ENCODE data around the gene KRTAP19-7. TPM values are rescaled to one million over a fixed set of nuclear protein-coding genes. Genes with fewer than 3 reads are reported as not detected.

KRTAP19-7 gene
- total and polyA plus RNA-seq, 2 donors (not counting 3 experiments of a cell fraction or from before 2014, with no cell fraction given), result not detected

DNA sequence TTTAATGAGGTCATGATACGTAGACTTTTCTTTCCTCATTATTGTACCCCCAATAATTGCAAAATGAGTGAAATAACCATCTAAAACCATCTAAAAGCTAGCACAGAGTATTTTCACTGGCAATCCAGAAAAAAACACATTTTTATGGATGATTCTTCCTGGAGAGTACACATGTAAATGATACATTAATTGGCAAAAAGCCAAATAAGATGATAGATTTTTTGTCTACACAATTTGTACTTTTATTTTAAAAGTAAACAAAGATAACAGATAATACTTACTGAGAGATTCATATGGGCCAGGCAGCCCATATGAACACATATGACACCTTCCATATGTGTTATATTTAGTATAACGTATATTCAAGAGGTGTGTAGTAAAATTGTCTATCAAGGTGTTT lies 2.5 kb upstream of the KRTAP19-7 start:
- dilution Hi-C loops (cut with MboI; ENCODE audit: extremely low pct_ligation_motif_present, low sequenced_read_pairs), result no loop called here
- Histone ChIP-seq H3K27me3 (ENCODE audit: control insufficient read depth in 2 of 2, insufficient read depth in 2 of 2, low read length in 2 of 2) (no peaks in the 10 kb centered on the region), H3K79me2 (ENCODE audit: control insufficient read depth, insufficient read depth, low read length) (no peaks in the 10 kb centered on the region), H2AFZ (ENCODE audit: low read depth, low read length) (no peak overlapping the region), H3K9me1 (replicated peaks; ENCODE audit: control insufficient read depth, extremely low read depth, insufficient read depth, low read length) (no peaks in the 10 kb centered on the region), H3K4me2 (ENCODE audit: insufficient read depth, low read length) (no peak overlapping the region), H3K4me3 (replicated peaks in 1 of 3; ENCODE audit: insufficient read depth in 1 of 3, low read depth in 1 of 3, low read length in 3 of 3) (no peak overlapping the region), H3K4me1 (ENCODE audit: control insufficient read depth, extremely low read depth, insufficient read depth, low read length) (no peaks in the 10 kb centered on the region), H3K9ac (replicated peaks; ENCODE audit: extremely low read depth, insufficient read depth, low read length) (no peak overlapping the region), H3K9me3 (replicated peaks; ENCODE audit: control insufficient read depth, insufficient read depth, low read length) (peaks cover 4% of the 10 kb centered on the region), H3K27ac (ENCODE audit: insufficient read depth, low read depth, low read length) (no peak overlapping the region), H4K20me1 (replicated peaks; ENCODE audit: control insufficient read depth, extremely low read depth, insufficient read depth, low read length) (no peaks in the 10 kb centered on the region), H3K36me3 (ENCODE audit: control insufficient read depth in 2 of 2, extremely low read depth in 1 of 2, insufficient read depth in 2 of 2, low read length in 2 of 2) (no peaks in the 10 kb centered on the region)
- DNase-seq (ENCODE audit: low read depth, low spot score), result no peak
- FAIRE-seq, result no peak
- CTCF ChIA-PET, result no interaction called here
- intact Hi-C loops (cut with micrococcal nuclease), result no loop called here
- BruUV-seq (replicated peaks), result no TSS peak
- POLR2A ChIA-PET, result no interaction called here
- TF ChIP-seq POLR2A (IDR thresholded peaks at IDR 0.05; ENCODE audit: low read depth, low read length) (no peak), MYC (IDR thresholded peaks at IDR 0.05; ENCODE audit: low read depth, low read length) (no peak), EZH2 (IDR thresholded peaks at IDR 0.05; ENCODE audit: borderline replicate concordance, low read depth, low read length, severe bottlenecking) (no peak), CTCF (IDR thresholded peaks at IDR 0.05; ENCODE audit: extremely low read depth in 1 of 2, insufficient read depth in 1 of 2, low read depth in 1 of 2, low read length in 2 of 2) (no peak)

- no TSS peak for BruUV-seq (replicated peaks)
- dilution Hi-C loops (cut with MboI; ENCODE audit: extremely low pct_ligation_motif_present, low sequenced_read_pairs), result no loop called here
- Histone ChIP-seq H2AFZ (ENCODE audit: low read depth, low read length) (no peak overlapping the region), H3K9me3 (replicated peaks; ENCODE audit: control insufficient read depth, insufficient read depth, low read length) (peaks cover 4% of the 10 kb centered on the region), H3K27me3 (ENCODE audit: control insufficient read depth in 2 of 2, insufficient read depth in 2 of 2, low read length in 2 of 2) (no peaks in the 10 kb centered on the region), H3K4me1 (ENCODE audit: control insufficient read depth, extremely low read depth, insufficient read depth, low read length) (no peaks in the 10 kb centered on the region), H3K4me3 (replicated peaks in 1 of 3; ENCODE audit: insufficient read depth in 1 of 3, low read depth in 1 of 3, low read length in 3 of 3) (no peak overlapping the region), H3K27ac (ENCODE audit: insufficient read depth, low read depth, low read length) (no peak overlapping the region), H3K36me3 (ENCODE audit: control insufficient read depth in 2 of 2, extremely low read depth in 1 of 2, insufficient read depth in 2 of 2, low read length in 2 of 2) (no peaks in the 10 kb centered on the region), H3K79me2 (ENCODE audit: control insufficient read depth, insufficient read depth, low read length) (no peaks in the 10 kb centered on the region), H3K9me1 (replicated peaks; ENCODE audit: control insufficient read depth, extremely low read depth, insufficient read depth, low read length) (no peaks in the 10 kb centered on the region), H4K20me1 (replicated peaks; ENCODE audit: control insufficient read depth, extremely low read depth, insufficient read depth, low read length) (no peaks in the 10 kb centered on the region), H3K4me2 (ENCODE audit: insufficient read depth, low read length) (no peak overlapping the region), H3K9ac (replicated peaks; ENCODE audit: extremely low read depth, insufficient read depth, low read length) (no peak overlapping the region)
- DNase-seq (ENCODE audit: low read depth, low spot score) (no peak), FAIRE-seq (no peak)
- intact Hi-C loops (cut with micrococcal nuclease), result no loop called here
- TF ChIP-seq MAX (IDR thresholded peaks at IDR 0.05; ENCODE audit: insufficient read depth, insufficient read length), result no peak
- no peak for TF ChIP-seq GATA2 (IDR thresholded peaks at IDR 0.05; ENCODE audit: insufficient read depth, insufficient read length, low read depth, low read length)
- TF ChIP-seq JUN (IDR thresholded peaks at IDR 0.05; ENCODE audit: borderline replicate concordance, insufficient read depth, insufficient read length, low read depth), result no peak
- no peak for TF ChIP-seq MYC (IDR thresholded peaks at IDR 0.05; ENCODE audit: low read depth, low read length)
- no peak for TF ChIP-seq FOS (IDR thresholded peaks at IDR 0.05; ENCODE audit: borderline replicate concordance, insufficient read depth, low read length)
- TF ChIP-seq POLR2AphosphoS5 (IDR thresholded peaks at IDR 0.05; ENCODE audit: insufficient read depth, low read depth, low read length), result no peak
- no peak for TF ChIP-seq EZH2 (IDR thresholded peaks at IDR 0.05; ENCODE audit: borderline replicate concordance, low read depth, low read length, severe bottlenecking)
- no peak for TF ChIP-seq CTCF (IDR thresholded peaks at IDR 0.05; ENCODE audit: extremely low read depth in 1 of 2, insufficient read depth in 1 of 2, low read depth in 1 of 2, low read length in 2 of 2)
- no peak for TF ChIP-seq POLR2A (IDR thresholded peaks at IDR 0.05; ENCODE audit: low read depth, low read length)
- POLR2A ChIA-PET, result no interaction called here
- CTCF ChIA-PET, result no interaction called here
Measured at GRCh38 chr21:30563072-30563471, 2.0 kb upstream of the KRTAP19-7 start.
